Stimulated activated naive CD4-positive, alpha-beta T cell (primary cell): ENCODE results near the gene TMEM53.
A peak's percentile ranks its signal among the peaks of the same experiment; 100 is the strongest.

ENCODE experiments used
- DNase-seq, 6 experiments: peaks; one replicate each; lab custom pipeline; 2025; lab: John Stamatoyannopoulos, UW

Gene TMEM53

DNA sequence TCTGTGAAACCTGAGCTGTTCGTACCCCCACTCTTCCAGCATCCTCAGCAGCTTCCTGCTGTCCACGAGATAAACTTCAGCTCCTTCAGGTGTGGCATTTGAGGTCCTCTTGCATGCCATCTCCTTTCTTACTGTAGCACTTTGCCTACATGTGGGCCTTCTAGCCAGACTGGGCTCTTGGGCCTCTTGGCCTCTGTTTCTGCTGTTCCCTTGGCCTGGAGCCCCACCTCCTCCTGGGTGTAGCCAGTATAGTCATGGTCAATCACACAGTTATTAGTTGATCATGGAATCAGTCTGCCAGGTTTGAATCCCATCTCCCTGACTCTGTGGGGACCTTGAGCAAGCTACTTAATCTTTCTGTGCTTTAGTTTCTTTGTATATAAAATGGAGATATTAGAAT is 26.4 kb downstream of the TMEM53 start:
- DNase-seq, result no peak

DNA sequence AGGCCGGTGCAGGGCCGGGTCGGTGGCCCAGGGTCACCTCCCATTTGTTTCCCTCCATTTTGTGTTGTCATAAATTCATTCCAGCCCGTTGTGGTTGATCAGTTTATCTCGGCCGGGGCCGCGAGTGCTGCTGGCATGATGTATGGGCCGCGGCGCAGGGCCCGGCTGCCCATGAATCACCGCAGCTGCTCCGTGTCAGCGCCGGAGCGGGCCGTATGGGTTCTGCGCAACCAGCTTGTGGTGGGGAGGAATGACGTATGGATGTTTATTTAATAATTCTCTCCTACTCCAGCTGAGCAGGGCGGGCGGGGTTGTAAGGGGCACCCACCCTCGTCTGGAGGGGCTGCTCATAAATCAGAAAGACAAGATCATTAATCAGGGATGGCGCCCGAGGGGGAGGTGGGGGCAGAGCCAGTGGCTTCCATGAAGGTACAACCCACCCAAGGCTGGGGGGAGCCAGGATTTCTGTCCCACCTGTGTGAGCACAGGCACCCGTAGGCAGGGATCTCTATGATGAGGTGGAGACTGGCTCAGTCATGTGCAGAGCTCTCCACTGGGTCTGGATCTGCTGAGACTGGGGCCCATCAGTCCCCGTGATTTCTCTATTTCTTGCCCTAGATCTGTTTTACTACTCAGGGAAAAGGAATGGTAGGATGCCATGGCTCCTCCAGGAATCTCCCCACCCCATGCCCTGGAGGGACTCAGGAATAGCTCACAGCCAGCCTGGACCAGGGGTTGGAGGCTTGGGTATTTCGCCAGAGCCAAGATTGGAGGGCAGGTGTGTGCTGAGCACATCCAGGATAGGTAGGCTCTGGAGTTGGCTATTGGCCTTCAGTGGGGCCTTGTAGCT is 27.8 kb downstream of the TMEM53 start:
- DNase-seq, result no peak

DNA sequence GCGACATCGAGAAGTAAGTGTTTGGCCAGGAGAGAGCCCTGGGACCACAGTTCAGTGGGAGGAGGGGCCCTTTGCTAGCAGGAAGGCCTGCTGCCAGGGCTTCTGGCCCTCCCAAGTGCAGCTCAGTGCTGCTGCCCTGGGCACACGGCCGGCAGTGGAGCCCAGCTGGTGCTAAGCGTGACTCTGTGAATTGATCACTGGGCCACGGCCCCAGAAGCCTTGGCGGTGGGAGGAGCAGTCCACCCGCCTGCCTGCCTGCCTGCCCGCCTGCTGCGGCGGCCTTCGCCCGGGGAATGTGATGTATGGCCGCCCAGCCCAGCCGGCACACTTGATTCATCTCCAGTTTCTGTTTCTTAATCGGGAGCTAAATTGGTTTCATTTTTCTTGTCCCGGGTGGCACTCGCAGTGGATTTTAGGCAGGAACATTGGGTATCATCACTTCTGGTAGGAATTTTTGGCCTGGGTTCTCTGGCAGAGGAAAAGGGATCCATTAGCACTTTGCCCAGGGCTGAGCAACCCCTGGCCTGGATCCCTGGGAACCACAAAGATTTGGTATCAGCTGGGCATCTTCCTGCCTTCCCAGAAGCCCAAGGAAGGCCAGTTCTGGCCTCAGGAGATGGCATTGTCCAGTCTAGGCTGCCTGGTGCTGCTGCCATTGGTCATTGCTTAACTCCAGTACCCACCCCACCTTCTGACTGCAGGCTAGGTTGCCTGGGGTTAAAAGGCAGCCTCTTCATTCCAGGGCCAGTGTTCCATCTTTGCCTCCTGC is 28.6 kb downstream of the TMEM53 start:
- DNase-seq, result no peak

DNA sequence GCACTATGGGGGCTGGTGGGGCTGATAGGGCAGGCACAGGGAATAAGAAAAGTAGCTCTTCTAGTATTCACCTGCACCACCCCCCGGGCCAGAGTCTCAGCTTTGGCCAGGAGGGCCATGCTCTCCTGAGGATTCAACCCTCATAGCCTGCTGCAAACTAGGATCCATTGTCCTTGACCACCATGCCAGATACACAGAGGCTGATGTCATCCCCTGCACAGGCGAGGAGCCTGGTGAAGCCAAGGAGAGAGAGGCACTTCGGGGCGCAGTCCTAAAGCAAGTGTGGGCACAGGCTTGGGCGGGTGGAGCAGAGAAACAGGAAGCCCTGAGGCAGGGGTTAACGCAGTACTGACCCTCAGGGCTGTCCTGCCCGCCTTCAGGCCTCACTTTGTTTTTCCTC is 29.5 kb downstream of the TMEM53 start:
- DNase-seq, result no peak

DNA sequence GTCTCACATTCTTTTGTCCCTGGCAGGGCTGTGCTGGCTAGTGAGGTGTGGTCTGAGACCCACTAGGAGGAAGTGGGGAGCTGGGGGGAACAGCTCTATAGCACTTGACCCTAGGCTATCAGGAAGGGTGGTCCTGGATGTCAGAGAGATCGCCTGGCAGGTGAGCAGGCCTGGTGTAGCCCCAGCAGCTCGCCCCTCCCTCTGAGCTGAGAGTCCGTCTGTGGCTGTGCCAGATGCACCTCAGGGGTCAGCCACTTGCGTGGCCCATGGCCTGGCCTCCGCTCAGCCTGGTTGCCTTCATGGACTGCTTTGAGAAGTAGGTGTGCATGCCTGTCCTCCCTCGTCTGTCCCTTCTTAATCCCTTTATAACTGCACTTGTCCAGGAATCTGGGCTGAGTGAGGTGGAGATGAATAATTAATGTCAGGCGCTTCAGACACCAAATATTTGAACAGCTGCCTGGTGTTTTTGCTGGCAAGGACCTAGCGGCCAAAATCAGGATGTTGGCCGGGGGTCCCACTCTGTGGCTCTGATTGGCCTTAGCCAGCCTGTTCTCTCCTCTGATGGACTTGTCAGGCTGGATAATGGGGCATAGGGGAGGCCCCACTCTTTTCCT is 30.5 kb downstream of the TMEM53 start:
- DNase-seq, result no peak

DNA sequence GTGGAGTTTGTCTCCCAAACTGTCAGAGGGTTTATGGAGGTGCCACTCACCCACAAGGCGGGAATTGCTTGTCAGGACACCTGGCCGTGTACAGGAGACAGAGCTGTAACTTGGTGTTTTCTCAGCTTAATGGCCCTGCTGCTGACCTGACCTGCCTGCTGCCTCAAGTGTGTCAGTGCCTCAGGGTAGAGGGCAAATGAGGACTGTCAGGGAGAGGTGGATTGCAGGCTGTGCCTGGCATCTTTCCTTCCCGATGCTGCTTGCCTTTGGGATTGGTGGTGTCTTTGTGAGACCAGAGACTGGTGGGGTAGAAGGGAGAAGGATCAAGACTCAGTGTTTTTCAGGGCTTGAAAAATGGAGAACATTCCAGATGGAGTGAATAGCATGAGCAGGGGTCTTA is 31.4 kb downstream of the TMEM53 start:
- no peak for DNase-seq

DNA sequence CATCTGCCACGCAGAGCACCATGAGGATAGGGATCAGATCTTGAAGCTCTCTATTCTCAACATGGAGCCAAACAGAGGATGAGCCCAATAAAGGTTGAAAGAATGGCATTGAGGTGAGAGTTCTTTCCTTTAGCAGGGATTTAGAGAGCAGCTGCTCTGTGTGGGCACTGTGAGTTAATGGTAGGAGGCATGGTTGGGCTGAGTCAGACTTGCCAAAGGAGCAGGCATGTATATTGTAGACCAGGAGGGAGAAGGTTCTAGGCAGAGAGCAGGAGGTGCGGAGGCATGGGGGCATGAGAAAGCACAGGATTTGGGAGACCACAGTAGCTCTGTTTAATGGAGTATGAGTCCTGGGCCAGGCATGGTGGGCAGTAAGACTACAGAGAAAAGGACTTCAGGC is 32.0 kb downstream of the TMEM53 start:
- DNase-seq, result no peak

DNA sequence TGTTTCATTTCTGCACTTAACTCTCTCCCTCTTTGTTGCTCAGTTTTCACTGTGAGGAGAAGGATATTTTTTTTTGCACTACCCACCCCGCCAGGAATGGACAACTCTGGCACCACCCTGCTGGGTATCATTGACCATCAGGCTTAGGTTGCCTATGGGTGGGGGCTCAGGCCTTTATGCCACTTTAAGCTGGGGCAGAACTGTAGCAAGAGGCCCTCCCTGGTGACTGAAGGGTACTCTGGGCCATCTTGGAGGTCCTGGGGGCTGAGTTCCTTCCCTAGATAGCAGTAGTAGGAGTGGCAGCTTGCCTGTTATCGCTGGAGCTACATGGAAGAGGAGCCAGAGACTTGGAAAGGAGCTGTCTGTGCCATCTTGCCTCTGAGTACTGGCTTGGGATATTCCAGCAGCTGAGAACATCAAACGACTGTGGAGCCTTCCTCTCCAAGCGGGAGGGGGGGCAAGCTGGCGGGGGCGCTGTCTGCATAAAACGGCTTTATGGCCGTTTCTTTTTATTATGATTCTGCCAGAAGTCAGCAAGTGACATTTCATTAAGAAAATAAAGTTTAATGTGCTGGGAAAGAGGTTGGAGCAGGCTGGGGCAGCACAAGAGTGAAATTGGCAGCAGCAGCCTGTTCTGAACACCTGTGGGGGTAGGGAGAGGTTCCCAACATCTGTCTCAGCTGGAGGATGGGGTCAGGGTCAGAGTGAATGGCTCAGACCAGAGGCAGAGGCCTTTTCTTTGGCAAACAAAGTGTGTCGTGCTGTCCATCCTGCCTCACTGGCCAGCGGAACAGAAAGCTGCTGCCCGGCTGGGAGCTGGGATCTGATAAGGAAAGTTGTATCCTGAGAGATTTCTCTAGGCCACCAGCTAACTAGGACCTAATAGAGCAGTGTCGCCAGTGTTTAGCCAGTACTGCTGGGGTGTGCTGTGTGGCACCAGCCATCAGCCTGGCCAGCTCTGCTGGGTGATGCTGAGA is 32.9 kb downstream of the TMEM53 start:
- no peak for DNase-seq

DNA sequence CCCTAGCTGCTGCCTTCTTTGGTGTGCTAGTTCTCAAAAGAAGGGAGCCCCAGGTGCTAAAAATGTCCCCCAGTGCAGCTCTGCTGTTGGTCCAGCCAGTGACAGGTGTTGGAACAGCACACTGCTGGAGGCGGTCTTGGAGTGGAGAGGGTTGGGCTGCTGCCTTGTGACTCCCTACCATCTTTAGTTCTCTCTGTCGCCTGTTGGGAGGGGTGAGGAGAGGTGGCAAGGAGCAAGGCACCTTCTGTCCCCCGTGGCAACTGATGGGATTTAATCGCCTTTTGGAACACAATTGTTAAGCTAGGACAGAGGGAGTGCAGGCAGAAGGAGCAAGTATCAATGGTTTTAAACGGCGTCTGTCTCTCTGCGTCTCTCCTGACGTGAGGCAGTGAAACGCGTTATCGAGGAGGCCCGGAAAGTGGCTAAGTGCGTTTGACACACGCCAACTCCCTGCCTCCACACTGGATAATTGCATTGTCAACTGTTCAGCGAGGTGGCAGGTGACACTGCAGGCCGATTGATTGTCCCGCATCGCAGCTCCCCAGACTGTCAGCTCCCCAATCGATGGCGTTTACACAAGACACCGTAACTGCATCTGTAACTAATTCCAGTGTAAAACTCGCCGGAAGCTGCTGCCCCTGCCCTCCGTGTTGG is 34.0 kb downstream of the TMEM53 start:
- DNase-seq, result no peak

DNA sequence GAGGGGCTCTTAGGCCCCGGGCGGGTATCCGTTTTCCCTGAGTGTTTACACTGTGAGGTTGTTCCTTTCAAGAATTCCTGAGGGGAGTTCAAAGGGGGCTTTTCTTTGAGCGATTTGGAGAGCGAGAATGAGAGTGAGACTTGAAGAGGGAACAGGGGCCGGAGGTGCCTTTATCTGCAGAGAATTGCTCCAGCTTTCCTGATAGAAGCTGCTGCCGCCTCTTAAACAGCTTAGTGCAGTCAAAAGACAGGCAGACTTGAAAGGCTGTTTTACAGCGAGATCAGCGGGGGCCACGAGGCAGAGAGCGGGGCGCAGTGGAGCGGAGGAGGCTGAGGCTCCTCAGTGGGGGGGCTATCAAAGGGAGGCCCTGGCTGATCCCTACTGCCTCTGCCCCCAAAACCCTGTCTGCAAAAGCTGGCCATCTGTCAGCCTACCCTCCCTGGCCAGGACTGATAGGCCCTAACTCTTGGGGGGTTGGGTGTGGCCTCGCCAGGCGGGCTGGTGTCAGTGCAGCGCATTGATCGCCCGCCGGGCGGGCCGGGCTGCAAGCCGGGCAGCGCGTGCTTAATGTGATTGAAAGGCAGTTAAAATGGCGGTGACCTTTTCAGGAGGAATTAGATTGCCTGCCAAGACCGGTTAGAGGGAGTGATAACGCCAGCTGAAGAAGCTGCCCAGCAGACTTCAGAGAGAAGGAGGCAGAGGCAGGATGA is 36.4 kb downstream of the TMEM53 start:
- DNase-seq, result no peak

DNA sequence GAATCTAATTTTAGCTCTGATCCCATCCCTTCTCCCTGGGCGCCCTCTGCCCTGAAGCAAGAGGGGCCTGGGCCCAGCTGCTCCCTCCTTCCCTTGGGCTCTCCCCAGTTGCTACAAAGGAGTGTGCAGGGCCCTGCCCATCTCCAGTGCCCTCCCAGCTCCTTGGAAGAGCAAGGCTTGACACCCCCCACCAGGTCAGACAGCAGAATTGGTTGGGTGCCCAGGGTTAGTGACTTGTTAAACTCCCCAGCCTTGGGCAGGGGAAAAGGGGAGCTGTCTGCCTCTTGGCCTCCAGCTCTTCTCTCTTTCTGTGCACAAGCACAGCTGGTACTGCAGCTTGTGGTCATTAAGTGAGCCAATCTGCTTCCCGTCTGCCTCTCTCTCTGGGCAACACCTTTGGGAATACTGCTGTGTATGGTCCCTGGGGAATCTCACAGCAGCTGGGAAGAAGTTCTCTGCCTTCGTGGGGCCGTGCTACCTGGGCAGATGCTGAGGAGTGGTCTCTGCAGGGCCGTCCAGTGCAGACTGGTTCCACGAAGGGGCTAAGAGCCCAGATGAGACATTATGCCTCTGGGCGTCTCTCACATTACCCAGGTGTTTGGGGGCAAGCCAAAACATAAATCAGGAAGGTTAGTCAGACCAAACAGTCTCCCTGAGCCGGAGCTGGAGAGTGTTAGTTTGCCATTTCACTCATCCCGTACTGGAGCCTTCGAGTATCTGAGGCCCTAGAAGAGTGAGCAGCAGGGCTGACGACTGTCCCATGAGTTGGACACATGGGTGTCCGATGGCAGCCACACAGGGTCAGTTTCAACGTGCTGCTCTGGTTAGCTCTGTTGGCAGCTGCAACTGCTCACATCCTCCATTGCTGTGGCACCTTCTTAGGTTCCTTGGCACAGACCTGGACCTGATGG is 37.3 kb downstream of the TMEM53 start:
- DNase-seq, result no peak

DNA sequence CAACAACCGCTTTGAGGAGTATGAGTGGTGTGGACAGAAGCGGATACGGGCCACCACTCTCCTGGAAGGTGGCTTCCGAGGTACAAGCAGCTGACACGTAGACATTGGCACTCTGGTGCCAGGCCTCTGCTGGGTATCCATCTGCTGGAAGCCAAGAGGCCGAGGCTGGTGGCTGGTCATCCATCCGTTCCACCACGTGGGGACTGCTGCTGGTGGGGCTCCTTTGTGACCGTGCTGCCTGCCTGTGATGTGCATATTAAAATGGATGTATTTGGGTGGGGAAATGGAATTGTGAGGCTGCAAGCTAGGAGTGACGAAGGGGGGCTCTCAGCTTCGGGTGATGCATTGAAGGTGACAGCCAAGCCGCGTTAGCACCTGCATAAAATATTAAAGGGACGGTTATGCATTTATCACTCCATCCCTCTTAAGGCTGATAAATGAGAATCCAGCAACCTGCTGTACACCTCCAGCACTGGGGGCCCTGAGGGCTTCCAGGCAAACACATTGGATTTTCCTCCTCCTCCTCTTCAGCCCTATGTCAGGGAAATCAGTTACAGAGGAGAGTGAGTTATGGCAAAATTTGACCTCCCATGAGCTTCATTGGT is 38.1 kb downstream of the TMEM53 start:
- DNase-seq, result no peak

DNA sequence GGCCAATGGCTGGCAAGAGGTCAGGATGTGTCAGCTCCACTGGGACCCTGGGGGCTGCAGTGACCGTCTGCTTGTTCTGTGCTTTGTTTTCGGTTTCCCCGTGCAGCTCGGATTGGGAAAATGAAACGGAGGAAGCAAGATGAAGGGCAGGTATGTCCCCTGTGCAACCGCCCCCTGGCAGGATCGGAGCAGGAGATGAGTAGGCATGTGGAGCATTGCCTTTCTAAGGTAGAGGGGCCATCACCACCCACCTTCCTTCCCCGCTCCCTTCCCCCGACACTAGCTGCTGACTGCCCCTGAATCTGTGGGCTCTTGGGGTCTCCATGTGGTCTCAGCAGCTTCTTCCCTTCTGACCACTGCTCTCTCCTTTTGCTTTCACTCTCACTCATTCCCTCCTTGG is 38.8 kb downstream of the TMEM53 start:
- no peak for DNase-seq

DNA sequence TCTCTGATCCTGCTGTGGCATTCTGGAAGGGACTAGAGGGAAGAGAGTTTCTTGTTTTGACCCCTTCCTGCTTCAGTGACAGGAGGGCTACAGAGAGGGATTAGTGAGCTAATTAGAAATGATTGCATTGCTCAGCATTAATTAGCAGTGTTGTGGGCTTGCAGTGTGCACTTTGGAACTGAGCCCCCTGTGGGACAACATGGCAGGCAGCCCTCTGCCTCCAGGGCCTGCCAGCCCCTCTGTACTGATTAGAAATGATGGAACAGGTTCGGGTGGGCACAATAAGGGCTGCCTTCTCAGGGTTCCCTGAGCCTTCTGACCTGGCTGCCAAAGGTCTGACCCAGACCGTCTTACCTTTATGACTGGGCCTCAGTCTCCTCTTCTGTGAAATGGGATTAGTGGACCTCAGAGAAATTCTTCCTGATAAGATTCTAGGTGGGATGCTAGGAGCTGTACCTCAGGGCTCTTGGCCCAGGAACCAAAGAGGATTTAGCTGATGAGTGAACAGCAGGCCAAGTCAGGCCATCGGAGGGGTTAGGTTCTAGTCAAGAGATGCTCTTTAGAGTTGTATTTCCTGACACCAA is 39.6 kb downstream of the TMEM53 start:
- no peak for DNase-seq

DNA sequence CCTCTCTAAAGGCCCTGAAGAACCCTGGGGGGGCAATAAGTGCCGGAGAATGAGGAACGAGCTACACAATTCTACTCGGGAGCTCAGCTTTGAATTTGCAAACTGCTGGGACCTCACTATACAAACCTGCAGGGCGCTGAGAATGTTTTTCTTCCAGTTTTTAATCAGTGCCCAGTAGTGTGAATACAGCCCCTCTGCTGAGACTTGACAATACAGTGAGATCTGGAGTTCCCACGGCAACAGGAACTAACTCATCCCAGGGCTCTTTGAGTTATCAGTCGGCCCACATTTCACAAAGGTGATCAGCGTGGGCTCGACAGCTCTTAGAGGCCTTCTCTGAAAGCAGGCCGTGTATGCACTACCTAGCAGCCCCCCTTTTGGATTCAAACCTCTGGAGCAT is 41.7 kb downstream of the TMEM53 start:
- no peak for DNase-seq

DNA sequence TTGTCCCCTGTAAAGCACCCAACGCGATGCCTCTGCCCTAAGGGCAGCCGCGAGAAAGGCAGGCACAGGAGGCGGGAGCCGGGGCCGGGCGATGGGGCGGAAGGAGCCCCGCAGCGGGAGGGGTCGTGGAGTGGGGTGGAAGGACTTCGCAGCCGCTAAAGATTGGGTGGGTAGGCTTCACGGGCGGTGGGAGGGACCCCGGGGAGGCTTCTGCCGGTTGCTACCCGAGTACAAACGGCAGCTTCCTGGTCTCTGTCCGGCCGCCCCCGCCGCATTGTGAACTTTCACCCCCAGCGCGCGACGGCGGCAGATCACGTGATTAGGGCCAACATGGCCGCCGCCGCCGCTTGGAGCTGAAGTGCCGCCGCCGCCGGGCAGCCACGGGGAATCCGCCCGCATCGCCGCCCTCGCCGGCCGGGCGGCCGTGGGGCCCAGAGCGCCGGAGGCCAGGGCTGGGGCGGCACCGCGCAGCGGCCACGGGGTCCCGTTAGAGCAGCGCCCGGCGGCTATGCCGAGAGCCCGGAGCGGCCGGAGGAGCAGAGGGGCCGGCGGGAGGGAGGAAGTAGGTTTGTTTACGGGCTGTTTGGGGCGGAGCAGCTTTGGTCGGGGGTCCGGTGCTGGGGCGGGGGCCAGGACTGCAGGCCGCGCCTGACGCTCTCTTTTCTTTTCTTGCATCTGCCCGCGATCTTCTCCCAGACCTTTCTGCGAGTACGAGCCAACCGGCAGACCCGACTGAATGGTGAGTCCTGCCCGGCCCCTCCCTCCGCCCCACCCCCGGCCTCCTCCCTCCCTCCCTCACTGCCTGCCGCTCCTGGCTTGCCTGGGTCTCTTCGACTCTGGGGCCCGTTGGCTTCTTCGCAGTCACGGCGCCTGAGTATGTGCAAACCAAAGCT is 42.4 kb downstream of the TMEM53 start:
- DNase-seq, result peak; percentile 72 to 90 (median 84)

DNA sequence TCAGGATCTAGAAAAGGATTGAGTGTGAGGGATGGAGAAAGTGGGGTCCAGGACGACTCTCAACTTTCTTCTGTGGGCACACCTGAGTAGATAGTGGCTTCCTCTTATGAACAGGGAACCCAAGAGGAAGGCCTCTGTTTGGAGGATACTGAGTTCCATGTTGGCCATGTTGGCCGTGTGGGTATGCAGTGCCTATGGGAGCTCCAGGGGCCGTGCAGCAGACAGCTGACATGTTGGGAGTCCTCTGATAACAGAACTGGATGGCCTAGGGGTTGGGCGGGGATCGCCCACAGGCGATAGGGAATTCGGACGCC is 43.0 kb downstream of the TMEM53 start:
- no peak for DNase-seq

DNA sequence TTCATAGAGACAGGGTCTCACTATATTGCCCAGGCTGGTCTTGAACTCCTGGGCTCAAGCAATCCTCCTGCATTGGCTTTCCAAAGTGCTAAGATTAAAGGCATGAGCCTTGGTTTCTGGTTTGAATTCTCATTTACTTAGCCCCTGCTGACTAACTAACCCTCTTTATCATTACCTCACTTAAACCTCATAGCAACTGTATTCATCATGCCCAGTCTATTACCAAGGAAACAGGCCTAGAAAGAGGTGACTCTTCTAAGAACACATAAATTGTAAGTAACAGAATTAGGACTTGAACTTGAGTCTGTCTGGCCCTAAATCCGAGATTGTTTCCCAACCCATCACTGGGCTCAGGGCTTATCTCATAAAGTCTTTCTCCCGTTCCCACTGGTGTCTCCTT is 44.2 kb downstream of the TMEM53 start:
- DNase-seq, result no peak
